ENCODE measurements around the gene MEPCE.

MEPCE gene

DNA sequence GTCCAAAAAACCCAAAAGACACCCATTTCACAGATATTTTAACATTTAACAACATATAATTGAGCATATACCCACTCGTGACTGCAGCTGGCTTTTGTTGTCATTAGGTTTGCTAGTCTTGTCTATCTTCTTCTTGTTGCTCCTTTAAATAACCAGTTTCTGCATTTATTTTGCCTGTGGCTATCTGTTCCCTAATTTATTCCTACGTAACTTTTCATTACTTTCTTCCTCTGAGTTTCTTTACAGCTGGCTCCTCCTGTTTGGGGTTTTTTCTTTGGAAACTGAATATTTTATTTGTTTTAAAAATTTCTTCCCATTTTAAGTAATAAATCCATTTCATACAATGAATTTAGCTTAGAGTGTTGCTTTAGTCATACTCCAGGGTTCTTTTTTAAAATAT is 41.9 kb upstream of the MEPCE start (continued):
- no peak for TF ChIP-seq ZEB2 (tag by site-specific recombination; IDR thresholded peaks at IDR 0.05)

DNA sequence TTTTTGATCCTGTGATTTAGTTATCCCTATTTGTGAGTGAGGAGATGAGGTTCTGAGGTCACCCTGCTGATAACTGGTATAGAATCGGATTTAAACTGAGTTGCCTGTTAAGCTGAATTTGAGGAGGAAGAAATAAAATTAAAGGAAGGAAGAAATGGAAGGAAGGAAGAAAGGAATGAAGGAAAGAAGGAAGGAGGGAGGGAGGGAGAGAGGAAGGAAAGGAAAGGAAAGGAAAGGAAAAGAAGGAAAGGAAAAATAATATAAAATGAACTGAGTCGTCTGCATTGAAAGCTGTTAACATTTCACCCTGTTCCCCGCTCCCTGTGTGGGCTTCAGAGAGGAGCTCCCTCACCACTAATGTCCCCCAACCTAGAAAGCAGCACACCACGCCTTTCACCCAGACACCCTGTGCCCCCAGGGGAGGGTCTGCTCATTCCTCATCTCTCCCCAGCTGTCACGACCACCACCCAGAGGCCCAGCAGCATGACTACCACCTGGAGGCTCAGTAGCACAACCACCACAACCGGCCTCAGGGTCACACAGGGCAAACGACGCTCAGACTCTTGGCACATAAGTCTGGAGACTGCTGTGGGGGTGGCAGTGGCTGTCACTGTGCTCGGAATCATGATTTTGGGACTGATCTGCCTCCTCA is 40.1 kb upstream of the MEPCE start:
- POLR2A ChIA-PET: interaction anchor here (0.6 kb wide), 1 partner anchor 671 kb away, joined by 4 read pairs; no protein-coding TSS in a partner anchor
- H3K4me1 ChIP-seq (ENCODE audit: control insufficient read depth, insufficient read depth, low read length): no peaks in the 10 kb centered on the region
- CTCF ChIA-PET: interaction anchor here (0.7 to 2.8 kb wide), 3 partner anchors 18 to 93 kb away, joined by 3 to 22 read pairs (median 3); no protein-coding TSS in a partner anchor
- H3K4me3 ChIP-seq (ENCODE audit: low read depth, low read length): no peak overlapping the region
- no peaks in the 10 kb centered on the region for H3K9me3 ChIP-seq (ENCODE audit: control insufficient read depth, insufficient read depth, low read depth, low read length)
- no peaks in the 10 kb centered on the region for H3K36me3 ChIP-seq (ENCODE audit: control insufficient read depth in 2 of 2, insufficient read depth in 1 of 2, low read length in 2 of 2)
- H3K27ac ChIP-seq (ENCODE audit: extremely low read depth, low read depth, low read length): no peak overlapping the region
- peak; percentile 83 for TF ChIP-seq GLIS1 (tag by site-specific recombination; IDR thresholded peaks at IDR 0.05)
- no peak for TF ChIP-seq ZNF133 (tag by site-specific recombination; IDR thresholded peaks at IDR 0.05)
- peak; percentile 79 for TF ChIP-seq ZNF366 (tag by site-specific recombination; conservative IDR thresholded peaks at IDR 0.05)
- TF ChIP-seq GLIS2 (tag by site-specific recombination; IDR thresholded peaks at IDR 0.05): peak; percentile 26; the same call in 1 of the 2 replicates
- TF ChIP-seq ZNF335 (tag by site-specific recombination; conservative IDR thresholded peaks at IDR 0.05): no peak
- TF ChIP-seq, protein P1, sequence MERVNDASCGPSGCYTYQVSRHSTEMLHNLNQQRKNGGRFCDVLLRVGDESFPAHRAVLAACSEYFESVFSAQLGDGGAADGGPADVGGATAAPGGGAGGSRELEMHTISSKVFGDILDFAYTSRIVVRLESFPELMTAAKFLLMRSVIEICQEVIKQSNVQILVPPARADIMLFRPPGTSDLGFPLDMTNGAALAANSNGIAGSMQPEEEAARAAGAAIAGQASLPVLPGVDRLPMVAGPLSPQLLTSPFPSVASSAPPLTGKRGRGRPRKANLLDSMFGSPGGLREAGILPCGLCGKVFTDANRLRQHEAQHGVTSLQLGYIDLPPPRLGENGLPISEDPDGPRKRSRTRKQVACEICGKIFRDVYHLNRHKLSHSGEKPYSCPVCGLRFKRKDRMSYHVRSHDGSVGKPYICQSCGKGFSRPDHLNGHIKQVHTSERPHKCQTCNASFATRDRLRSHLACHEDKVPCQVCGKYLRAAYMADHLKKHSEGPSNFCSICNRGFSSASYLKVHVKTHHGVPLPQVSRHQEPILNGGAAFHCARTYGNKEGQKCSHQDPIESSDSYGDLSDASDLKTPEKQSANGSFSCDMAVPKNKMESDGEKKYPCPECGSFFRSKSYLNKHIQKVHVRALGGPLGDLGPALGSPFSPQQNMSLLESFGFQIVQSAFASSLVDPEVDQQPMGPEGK (tag by site-specific recombination; IDR thresholded peaks at IDR 0.05): no peak
- TF ChIP-seq PRDM1 (tag by site-specific recombination; IDR thresholded peaks at IDR 0.05): peak; percentile 86
- no peak for TF ChIP-seq ZNF549 (tag by site-specific recombination; IDR thresholded peaks at IDR 0.05)
- TF ChIP-seq ZNF768 (tag by site-specific recombination; IDR thresholded peaks at IDR 0.05): no peak
- no peak for TF ChIP-seq ZNF571 (tag by site-specific recombination; IDR thresholded peaks at IDR 0.05)
- TF ChIP-seq, protein P2, sequence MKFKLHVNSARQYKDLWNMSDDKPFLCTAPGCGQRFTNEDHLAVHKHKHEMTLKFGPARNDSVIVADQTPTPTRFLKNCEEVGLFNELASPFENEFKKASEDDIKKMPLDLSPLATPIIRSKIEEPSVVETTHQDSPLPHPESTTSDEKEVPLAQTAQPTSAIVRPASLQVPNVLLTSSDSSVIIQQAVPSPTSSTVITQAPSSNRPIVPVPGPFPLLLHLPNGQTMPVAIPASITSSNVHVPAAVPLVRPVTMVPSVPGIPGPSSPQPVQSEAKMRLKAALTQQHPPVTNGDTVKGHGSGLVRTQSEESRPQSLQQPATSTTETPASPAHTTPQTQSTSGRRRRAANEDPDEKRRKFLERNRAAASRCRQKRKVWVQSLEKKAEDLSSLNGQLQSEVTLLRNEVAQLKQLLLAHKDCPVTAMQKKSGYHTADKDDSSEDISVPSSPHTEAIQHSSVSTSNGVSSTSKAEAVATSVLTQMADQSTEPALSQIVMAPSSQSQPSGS (tag by site-specific recombination; IDR thresholded peaks at IDR 0.05; ENCODE audit: low read depth): no peak
- TF ChIP-seq ZNF623 (tag by site-specific recombination; IDR thresholded peaks at IDR 0.05): no peak
- TF ChIP-seq, protein P3, sequence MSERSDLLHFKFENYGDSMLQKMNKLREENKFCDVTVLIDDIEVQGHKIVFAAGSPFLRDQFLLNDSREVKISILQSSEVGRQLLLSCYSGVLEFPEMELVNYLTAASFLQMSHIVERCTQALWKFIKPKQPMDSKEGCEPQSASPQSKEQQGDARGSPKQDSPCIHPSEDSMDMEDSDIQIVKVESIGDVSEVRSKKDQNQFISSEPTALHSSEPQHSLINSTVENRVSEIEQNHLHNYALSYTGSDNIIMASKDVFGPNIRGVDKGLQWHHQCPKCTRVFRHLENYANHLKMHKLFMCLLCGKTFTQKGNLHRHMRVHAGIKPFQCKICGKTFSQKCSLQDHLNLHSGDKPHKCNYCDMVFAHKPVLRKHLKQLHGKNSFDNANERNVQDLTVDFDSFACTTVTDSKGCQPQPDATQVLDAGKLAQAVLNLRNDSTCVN (tag by site-specific recombination; optimal IDR thresholded peaks at IDR 0.05): no peak
- TF ChIP-seq ZNF621 (tag by site-specific recombination; IDR thresholded peaks at IDR 0.05): no peak
- TF ChIP-seq ZNF837 (tag by site-specific recombination; IDR thresholded peaks at IDR 0.05): no peak
- TF ChIP-seq, protein P4, sequence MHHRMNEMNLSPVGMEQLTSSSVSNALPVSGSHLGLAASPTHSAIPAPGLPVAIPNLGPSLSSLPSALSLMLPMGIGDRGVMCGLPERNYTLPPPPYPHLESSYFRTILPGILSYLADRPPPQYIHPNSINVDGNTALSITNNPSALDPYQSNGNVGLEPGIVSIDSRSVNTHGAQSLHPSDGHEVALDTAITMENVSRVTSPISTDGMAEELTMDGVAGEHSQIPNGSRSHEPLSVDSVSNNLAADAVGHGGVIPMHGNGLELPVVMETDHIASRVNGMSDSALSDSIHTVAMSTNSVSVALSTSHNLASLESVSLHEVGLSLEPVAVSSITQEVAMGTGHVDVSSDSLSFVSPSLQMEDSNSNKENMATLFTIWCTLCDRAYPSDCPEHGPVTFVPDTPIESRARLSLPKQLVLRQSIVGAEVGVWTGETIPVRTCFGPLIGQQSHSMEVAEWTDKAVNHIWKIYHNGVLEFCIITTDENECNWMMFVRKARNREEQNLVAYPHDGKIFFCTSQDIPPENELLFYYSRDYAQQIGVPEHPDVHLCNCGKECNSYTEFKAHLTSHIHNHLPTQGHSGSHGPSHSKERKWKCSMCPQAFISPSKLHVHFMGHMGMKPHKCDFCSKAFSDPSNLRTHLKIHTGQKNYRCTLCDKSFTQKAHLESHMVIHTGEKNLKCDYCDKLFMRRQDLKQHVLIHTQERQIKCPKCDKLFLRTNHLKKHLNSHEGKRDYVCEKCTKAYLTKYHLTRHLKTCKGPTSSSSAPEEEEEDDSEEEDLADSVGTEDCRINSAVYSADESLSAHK (tag by site-specific recombination; IDR thresholded peaks at IDR 0.05): no peak
- no peak for TF ChIP-seq ZNF274 (IDR thresholded peaks at IDR 0.05; ENCODE audit: low read length)
- no peak for TF ChIP-seq ZNF274 (tag by site-specific recombination; IDR thresholded peaks at IDR 0.05; ENCODE audit: borderline replicate concordance)
- TF ChIP-seq HOXC10 (CRISPR knock-in tag; IDR thresholded peaks at IDR 0.05): no peak
- no peak for TF ChIP-seq KLF9 (tag by site-specific recombination; IDR thresholded peaks at IDR 0.05; ENCODE audit: low read depth)
- TF ChIP-seq, protein P5, sequence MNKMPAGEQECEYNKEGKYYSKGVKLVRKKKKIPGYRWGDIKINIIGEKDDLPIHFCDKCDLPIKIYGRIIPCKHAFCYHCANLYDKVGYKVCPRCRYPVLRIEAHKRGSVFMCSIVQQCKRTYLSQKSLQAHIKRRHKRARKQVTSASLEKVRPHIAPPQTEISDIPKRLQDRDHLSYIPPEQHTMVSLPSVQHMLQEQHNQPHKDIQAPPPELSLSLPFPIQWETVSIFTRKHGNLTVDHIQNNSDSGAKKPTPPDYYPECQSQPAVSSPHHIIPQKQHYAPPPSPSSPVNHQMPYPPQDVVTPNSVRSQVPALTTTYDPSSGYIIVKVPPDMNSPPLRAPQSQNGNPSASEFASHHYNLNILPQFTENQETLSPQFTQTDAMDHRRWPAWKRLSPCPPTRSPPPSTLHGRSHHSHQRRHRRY (tag by site-specific recombination; IDR thresholded peaks at IDR 0.05): no peak
- TF ChIP-seq ZNF423 (tag by site-specific recombination; IDR thresholded peaks at IDR 0.05): 0 out of 2 replicates have a peak, but pooled peaks have one; percentile 6
- TF ChIP-seq, protein P6, sequence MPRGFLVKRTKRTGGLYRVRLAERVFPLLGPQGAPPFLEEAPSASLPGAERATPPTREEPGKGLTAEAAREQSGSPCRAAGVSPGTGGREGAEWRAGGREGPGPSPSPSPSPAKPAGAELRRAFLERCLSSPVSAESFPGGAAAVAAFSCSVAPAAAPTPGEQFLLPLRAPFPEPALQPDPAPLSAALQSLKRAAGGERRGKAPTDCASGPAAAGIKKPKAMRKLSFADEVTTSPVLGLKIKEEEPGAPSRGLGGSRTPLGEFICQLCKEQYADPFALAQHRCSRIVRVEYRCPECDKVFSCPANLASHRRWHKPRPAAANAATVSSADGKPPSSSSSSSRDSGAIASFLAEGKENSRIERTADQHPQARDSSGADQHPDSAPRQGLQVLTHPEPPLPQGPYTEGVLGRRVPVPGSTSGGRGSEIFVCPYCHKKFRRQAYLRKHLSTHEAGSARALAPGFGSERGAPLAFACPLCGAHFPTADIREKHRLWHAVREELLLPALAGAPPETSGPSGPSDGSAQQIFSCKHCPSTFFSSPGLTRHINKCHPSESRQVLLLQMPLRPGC (tag by site-specific recombination; IDR thresholded peaks at IDR 0.05): no peak
- TF ChIP-seq ZNF629 (tag by site-specific recombination; IDR thresholded peaks at IDR 0.05): no peak
- no peak for TF ChIP-seq ZFP3 (tag by site-specific recombination; IDR thresholded peaks at IDR 0.05; ENCODE audit: low read depth)

All from HEK293 (cell line).